H9 (cell line): ENCODE results near the gene ITPR1. TPM values are rescaled to one million over a fixed set of nuclear protein-coding genes. Genes with fewer than 3 reads are reported as not detected.

Experiments
- DNase-seq: peaks from one replicate; pipeline ENCODE4 v3.0.0-alpha.2; 2017
- H2AFZ ChIP-seq: one replicate; pipeline ENCODE4 v1.6.1; 2013; ENCODE audit warnings: mild to moderate bottlenecking, low read length, control low read depth, moderate library complexity
- H2AK5ac ChIP-seq: 2 replicates; pipeline ENCODE4 v1.6.1; 2013; ENCODE audit warnings: low read length, control low read depth, mixed read lengths; ENCODE audit not compliant: insufficient read length
- H2BK120ac ChIP-seq: one replicate; pipeline ENCODE4 v1.6.1; 2013; ENCODE audit warnings: low read depth, mild to moderate bottlenecking, low read length, control low read depth, inconsistent platforms; ENCODE audit not compliant: poor library complexity, severe bottlenecking
- H2BK12ac ChIP-seq: 2 replicates; pipeline ENCODE4 v1.6.1; 2013; ENCODE audit warnings: low read length, control low read depth, mixed read lengths, low read depth; ENCODE audit not compliant: insufficient read length
- H2BK15ac ChIP-seq: 2 replicates; pipeline ENCODE4 v1.6.1; 2013; ENCODE audit warnings: low read depth, low read length, control low read depth
- H2BK20ac ChIP-seq: one replicate; pipeline ENCODE4 v1.6.1; 2013; ENCODE audit warnings: low read depth, mild to moderate bottlenecking, low read length, control low read depth, inconsistent platforms; ENCODE audit not compliant: poor library complexity, severe bottlenecking
- H2BK5ac ChIP-seq: 2 replicates; pipeline ENCODE4 v1.6.1; 2013; ENCODE audit warnings: low read length, control low read depth, mixed read lengths; ENCODE audit not compliant: insufficient read length
- H3K14ac ChIP-seq: 2 replicates; pipeline ENCODE4 v1.6.1; 2013; ENCODE audit warnings: low read length, control low read depth; ENCODE audit not compliant: insufficient read depth
- H3K18ac ChIP-seq: 2 replicates; pipeline ENCODE4 v1.6.1; 2013; ENCODE audit warnings: low read depth, mild to moderate bottlenecking, mixed read lengths, low read length, control low read depth; ENCODE audit not compliant: insufficient read length
- H3K23ac ChIP-seq: 2 replicates; pipeline ENCODE4 v1.6.1; 2013; ENCODE audit warnings: low read length, control low read depth, mixed read lengths, low read depth; ENCODE audit not compliant: insufficient read length
- H3K23me2 ChIP-seq: 2 replicates; pipeline ENCODE4 v1.6.1; 2013; ENCODE audit warnings: low read depth, mild to moderate bottlenecking, mixed read lengths, low read length, control low read depth; ENCODE audit not compliant: insufficient read length, poor library complexity, severe bottlenecking
- H3K27ac ChIP-seq: 2 replicates; pipeline ENCODE4 v1.5.1; 2013; ENCODE audit warnings: low read length, control low read depth, mixed read lengths, low read depth; ENCODE audit not compliant: insufficient read length
- H3K27me3 ChIP-seq: 2 replicates; pipeline ENCODE4 v1.6.1; 2013; ENCODE audit warnings: low read length, control low read depth, inconsistent platforms; ENCODE audit not compliant: insufficient read depth
- H3K4ac ChIP-seq: 2 replicates; pipeline ENCODE4 v1.6.1; 2013; ENCODE audit warnings: low read depth, mild to moderate bottlenecking, control low read depth, inconsistent platforms, low read length, moderate library complexity
- H3K4me1 ChIP-seq: 2 replicates; pipeline ENCODE4 v1.6.1; 2013; ENCODE audit warnings: low read length, control low read depth, inconsistent platforms; ENCODE audit not compliant: insufficient read depth
- H3K4me2 ChIP-seq: 2 replicates; pipeline ENCODE4 v1.6.1; 2013; ENCODE audit warnings: low read length, control low read depth, mixed read lengths; ENCODE audit not compliant: insufficient read length, insufficient read depth
- H3K56ac ChIP-seq: 2 replicates; pipeline ENCODE4 v1.6.1; 2013; ENCODE audit warnings: low read depth, mild to moderate bottlenecking, mixed read lengths, low read length, control low read depth; ENCODE audit not compliant: insufficient read length
- H3K79me1 ChIP-seq: 2 replicates; pipeline ENCODE4 v1.6.1; 2013; ENCODE audit warnings: low read depth, mild to moderate bottlenecking, moderate library complexity, low read length, control low read depth, inconsistent platforms; ENCODE audit not compliant: insufficient read depth, poor library complexity, severe bottlenecking
- H3K79me2 ChIP-seq: 2 replicates; pipeline ENCODE4 v1.6.1; 2013; ENCODE audit warnings: low read length, control low read depth, inconsistent platforms; ENCODE audit not compliant: insufficient read depth
- H3K9ac ChIP-seq: 2 replicates; pipeline ENCODE4 v1.6.1; 2013; ENCODE audit warnings: low read length, control low read depth, mixed read lengths; ENCODE audit not compliant: insufficient read length; ENCODE audit errors: extremely low read depth
- H3K9me3 ChIP-seq: one replicate; pipeline ENCODE4 v1.6.1; 2013; ENCODE audit warnings: low read depth, low read length, inconsistent platforms; ENCODE audit not compliant: control insufficient read depth
- H3T11ph ChIP-seq: one replicate; pipeline ENCODE4 v1.6.1; 2013; ENCODE audit warnings: mild to moderate bottlenecking, low read length, control low read depth, inconsistent platforms
- H4K20me1 ChIP-seq: one replicate; pipeline ENCODE4 v1.6.1; 2013; ENCODE audit not compliant: control insufficient read depth, insufficient read length, insufficient read depth
- H4K5ac ChIP-seq: 2 replicates; pipeline ENCODE4 v1.6.1; 2013; ENCODE audit warnings: low read depth, mild to moderate bottlenecking, mixed read lengths, low read length, control low read depth; ENCODE audit not compliant: insufficient read length
- H4K8ac ChIP-seq: replicated peaks from 2 replicates; pipeline ENCODE4 v1.6.1; 2013; ENCODE audit warnings: low read length, control low read depth, mixed read lengths, low read depth; ENCODE audit not compliant: insufficient read length
- H4K91ac ChIP-seq: 2 replicates; pipeline ENCODE4 v1.6.1; 2013; ENCODE audit warnings: low read depth, mild to moderate bottlenecking, moderate library complexity, mixed read lengths, low read length, control low read depth; ENCODE audit not compliant: insufficient read length
- H3K27ac Mint-ChIP-seq, 3 experiments: 2 replicates in 2 of 3; 3 replicates in 1 of 3; pipeline ENCODE4 v1.8.0; 2020 to 2021; ENCODE audit warnings: mixed read lengths in 3 of 3, mild to moderate bottlenecking in 1 of 3, moderate library complexity in 1 of 3
- H3K27me3 Mint-ChIP-seq: 2 replicates; pipeline ENCODE4 v1.8.0; 2021; ENCODE audit warnings: low read depth, mild to moderate bottlenecking, moderate library complexity, mixed read lengths
- H3K36me3 Mint-ChIP-seq, 3 experiments: 2 replicates in 2 of 3; 3 replicates in 1 of 3; pipeline ENCODE4 v1.8.0; 2020 to 2021; ENCODE audit warnings: low read depth in 3 of 3, mixed read lengths in 3 of 3; ENCODE audit not compliant: insufficient read depth in 1 of 3
- H3K4me1 Mint-ChIP-seq, 2 experiments: 2 replicates each; pipeline ENCODE4 v1.8.0; 2020; ENCODE audit warnings: mixed read lengths in 2 of 2
- H3K4me3 Mint-ChIP-seq, 2 experiments: 2 replicates in 1 of 2; 3 replicates in 1 of 2; pipeline ENCODE4 v1.8.0; 2020 to 2021; ENCODE audit warnings: mild to moderate bottlenecking in 2 of 2, mixed read lengths in 2 of 2, moderate library complexity in 1 of 2
- H3K9me3 Mint-ChIP-seq, 2 experiments: 2 replicates in 1 of 2; 3 replicates in 1 of 2; pipeline ENCODE4 v1.8.0; 2020; ENCODE audit warnings: mild to moderate bottlenecking in 2 of 2, mixed read lengths in 2 of 2, moderate library complexity in 1 of 2
- CTCF ChIP-seq: fragments of 200-600 bp; sonication (generic); conservative IDR thresholded peaks from 3 replicates; pipeline ENCODE4 v1.8.0; 2021; ENCODE audit warnings: antibody characterized with exemption, mild to moderate bottlenecking
- WGBS: extraction: QIAGEN DNeasy Blood & Tissue Kit; methylation state at CpG from one replicate; pipeline ENCODE4 v1.1.7; 2013; ENCODE audit warnings: missing lambda C conversion rate, low lambda C conversion rate, mixed read lengths; ENCODE audit not compliant: insufficient read length; ENCODE audit errors: extremely low coverage; 5-methylcytosine and 5-hydroxymethylcytosine counted together
- total RNA-seq: library from RNA; stranded (reverse); gene quantifications from 2 replicates; pipeline ENCODE4 v1.2.1, GENCODE V29; 2021

The ITPR1 gene
- total RNA-seq, 1 experiment from 2014 or later, result 4.2 TPM

- peaks cover 20 to 25% (median 25%) of the 10 kb centered on the region in 3 experiments for H3K36me3 Mint-ChIP-seq
- Histone ChIP-seq H3K4ac (no peak overlapping the region), H3K14ac (no peak overlapping the region), H4K91ac (no peak overlapping the region), H2BK5ac (no peak overlapping the region), H3K56ac (no peak overlapping the region), H3K18ac (no peak overlapping the region), H3K4me1 (no peaks in the 10 kb centered on the region), H2BK20ac (no peak overlapping the region), H3K23ac (no peak overlapping the region), H3K79me1 (no peaks in the 10 kb centered on the region), H3K27me3 (no peaks in the 10 kb centered on the region), H2AFZ (no peak overlapping the region), H3K9ac (no peak overlapping the region), H4K20me1 (no peaks in the 10 kb centered on the region), H3K79me2 (no peaks in the 10 kb centered on the region), H4K5ac (no peak overlapping the region), H4K8ac (no peak overlapping the region), H2BK15ac (no peak overlapping the region), H3K23me2 (no peaks in the 10 kb centered on the region), H2AK5ac (no peak overlapping the region), H3K4me2 (no peak overlapping the region), H2BK120ac (no peak overlapping the region), H3K27ac (no peak overlapping the region), H3K9me3 (no peaks in the 10 kb centered on the region), H2BK12ac (no peak overlapping the region), H3T11ph (no peak overlapping the region)
- H3K4me3 Mint-ChIP-seq, result no peak overlapping the region
- no peak for TF ChIP-seq CTCF
- no peaks in the 10 kb centered on the region for H3K27me3 Mint-ChIP-seq
- WGBS, result no CpG with 5 or more reads among the region's 6 CpGs
- no peak for DNase-seq
- H3K4me1 Mint-ChIP-seq, result peaks cover 5 to 9% of the 10 kb centered on the region in 2 experiments
- peak overlapping the region in 1 of 3 experiments; percentile 63; a peak in 2 of 7 replicates for H3K27ac Mint-ChIP-seq
- H3K9me3 Mint-ChIP-seq, result peaks cover 16 to 17% of the 10 kb centered on the region in 2 experiments
Measured at GRCh38 chr3:4813909-4814304, 320.8 kb downstream of the ITPR1 start.
